NCI-H2107 (cell line): ENCODE results near the gene COL18A1.
"Not testable (repeated sequence)": the region's sequence is repeated elsewhere in the genome, so short reads cannot be mapped to it uniquely, and the experiment has no call there.

Experiments
- DNase-seq: peaks from one replicate; lab custom pipeline; 2025; lab: John Stamatoyannopoulos, UW

COL18A1 gene

GRCh38 chr21:45494851-45495680, 90.1 kb downstream of the COL18A1 start:
- no peak for DNase-seq

- no peak for DNase-seq
Measured at GRCh38 chr21:45496151-45496967, 91.4 kb downstream of the COL18A1 start.

- no peak for DNase-seq
Measured at GRCh38 chr21:45496968-45497845, 92.2 kb downstream of the COL18A1 start.

GRCh38 chr21:45497846-45498645, 93.1 kb downstream of the COL18A1 start:
- DNase-seq: no peak

GRCh38 chr21:45498646-45499000, 93.7 kb downstream of the COL18A1 start:
- no peak for DNase-seq

- DNase-seq: no peak
Measured at GRCh38 chr21:45499201-45499750, 94.3 kb downstream of the COL18A1 start.

GRCh38 chr21:45499970-45500577, 95.1 kb downstream of the COL18A1 start:
- no peak for DNase-seq

GRCh38 chr21:45501081-45502005, 96.4 kb downstream of the COL18A1 start:
- not testable (repeated sequence) for DNase-seq

GRCh38 chr21:45502006-45502345, 97.0 kb downstream of the COL18A1 start:
- DNase-seq: no peak

GRCh38 chr21:45502600-45502999, 97.6 kb downstream of the COL18A1 start:
- no peak for DNase-seq

GRCh38 chr21:45503226-45503625, 98.3 kb downstream of the COL18A1 start:
- not testable (repeated sequence) for DNase-seq

- DNase-seq: no peak
Measured at GRCh38 chr21:45504021-45504515, 99.1 kb downstream of the COL18A1 start.

- DNase-seq: no peak
Measured at GRCh38 chr21:45504516-45505415, 99.8 kb downstream of the COL18A1 start.

- peak; percentile 28 for DNase-seq
Measured at GRCh38 chr21:45505416-45506021, 100.6 kb downstream of the COL18A1 start.

- DNase-seq: no peak
Measured at GRCh38 chr21:45506241-45506817, 101.4 kb downstream of the COL18A1 start.

GRCh38 chr21:45506836-45507522, 102.0 kb downstream of the COL18A1 start:
- no peak for DNase-seq

GRCh38 chr21:45507523-45507875, 102.5 kb downstream of the COL18A1 start:
- DNase-seq: no peak
